ENCODE measurements around the gene ZFR2.

ZFR2 gene

DNA sequence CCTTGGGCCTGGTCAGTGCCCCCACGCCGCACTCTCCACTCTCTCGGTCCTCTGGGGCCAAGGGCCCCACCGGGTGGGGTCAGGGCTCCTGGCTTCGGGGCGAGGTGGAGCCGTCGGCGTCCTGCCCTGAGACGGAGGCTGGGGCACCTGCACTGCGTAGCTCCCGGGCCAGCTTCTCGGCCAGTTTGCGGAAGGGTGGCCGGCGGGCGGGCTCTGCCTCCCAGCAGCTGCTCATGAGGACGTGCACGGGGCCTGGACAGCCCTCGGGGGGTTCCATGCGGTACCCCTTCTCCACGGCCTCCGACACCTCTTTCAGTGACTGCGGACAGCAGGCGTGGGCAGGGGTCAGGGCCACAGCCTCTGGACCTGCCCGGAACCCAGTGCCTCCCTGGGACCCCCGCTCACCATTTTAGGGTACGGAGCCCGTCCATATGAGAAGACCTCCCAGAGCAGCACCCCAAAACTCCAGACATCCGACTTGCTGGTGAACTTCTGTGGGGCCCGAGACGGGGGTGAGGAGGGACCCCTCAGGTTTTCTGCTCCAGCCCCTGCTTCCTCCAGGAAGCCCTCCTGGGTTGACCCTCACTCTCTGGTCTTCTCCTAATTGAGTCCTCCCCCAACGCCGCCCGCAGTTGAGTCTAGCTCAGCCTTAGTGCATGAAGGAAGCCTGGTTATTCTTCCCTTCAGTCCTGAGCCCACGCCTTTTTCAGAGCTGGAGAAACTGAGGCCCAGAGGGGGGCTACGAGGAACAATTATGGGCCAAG lies 90.6 kb downstream of the ZFR2 start:
- H3K27ac Mint-ChIP-seq, result no peak overlapping the region
- no peak overlapping the region for H3K4me3 Mint-ChIP-seq
- CTCF ChIA-PET, result no interaction called here
- H3K9me3 Mint-ChIP-seq, result peaks cover 20% of the 10 kb centered on the region
- H3K36me3 Mint-ChIP-seq, result peaks cover 24% of the 10 kb centered on the region
- no peak for DNase-seq
- H3K4me1 Mint-ChIP-seq, result peaks cover 4% of the 10 kb centered on the region
- peaks cover 3% of the 10 kb centered on the region for H3K27me3 Mint-ChIP-seq

GRCh38 chr19:3776479-3777040 lies 92.3 kb downstream of the ZFR2 start:
- Mint-ChIP-seq H3K9me3 (peaks cover 8% of the 10 kb centered on the region), H3K27me3 (no peaks in the 10 kb centered on the region), H3K27ac (peak overlapping the region; percentile 19), H3K36me3 (peaks cover 8% of the 10 kb centered on the region), H3K4me1 (peaks cover 4% of the 10 kb centered on the region), H3K4me3 (no peak overlapping the region)
- CTCF ChIA-PET, result no interaction called here
- DNase-seq, result no peak

- Mint-ChIP-seq H3K27ac (no peak overlapping the region), H3K27me3 (no peaks in the 10 kb centered on the region), H3K4me3 (no peak overlapping the region), H3K4me1 (no peaks in the 10 kb centered on the region), H3K9me3 (peaks cover 1% of the 10 kb centered on the region), H3K36me3 (peaks cover 1% of the 10 kb centered on the region)
- DNase-seq, result no peak
- CTCF ChIA-PET, result no interaction called here
These were observed 93.0 kb downstream of the ZFR2 start for GRCh38 chr19:3775831-3776230.

GRCh38 chr19:3775374-3775711 lies 93.5 kb downstream of the ZFR2 start:
- DNase-seq, result no peak
- no peak overlapping the region for H3K4me3 Mint-ChIP-seq
- no peaks in the 10 kb centered on the region for H3K9me3 Mint-ChIP-seq
- H3K36me3 Mint-ChIP-seq, result no peaks in the 10 kb centered on the region
- H3K27ac Mint-ChIP-seq, result no peak overlapping the region
- no peaks in the 10 kb centered on the region for H3K4me1 Mint-ChIP-seq
- CTCF ChIA-PET, result no interaction called here
- no peaks in the 10 kb centered on the region for H3K27me3 Mint-ChIP-seq

- Mint-ChIP-seq H3K9me3 (no peaks in the 10 kb centered on the region), H3K4me1 (no peaks in the 10 kb centered on the region), H3K27me3 (no peaks in the 10 kb centered on the region), H3K27ac (no peak overlapping the region), H3K36me3 (peaks cover 2% of the 10 kb centered on the region), H3K4me3 (no peak overlapping the region)
- DNase-seq, result no peak
- CTCF ChIA-PET, result no interaction called here
These were observed 94.0 kb downstream of the ZFR2 start for GRCh38 chr19:3774621-3775373.

DNA sequence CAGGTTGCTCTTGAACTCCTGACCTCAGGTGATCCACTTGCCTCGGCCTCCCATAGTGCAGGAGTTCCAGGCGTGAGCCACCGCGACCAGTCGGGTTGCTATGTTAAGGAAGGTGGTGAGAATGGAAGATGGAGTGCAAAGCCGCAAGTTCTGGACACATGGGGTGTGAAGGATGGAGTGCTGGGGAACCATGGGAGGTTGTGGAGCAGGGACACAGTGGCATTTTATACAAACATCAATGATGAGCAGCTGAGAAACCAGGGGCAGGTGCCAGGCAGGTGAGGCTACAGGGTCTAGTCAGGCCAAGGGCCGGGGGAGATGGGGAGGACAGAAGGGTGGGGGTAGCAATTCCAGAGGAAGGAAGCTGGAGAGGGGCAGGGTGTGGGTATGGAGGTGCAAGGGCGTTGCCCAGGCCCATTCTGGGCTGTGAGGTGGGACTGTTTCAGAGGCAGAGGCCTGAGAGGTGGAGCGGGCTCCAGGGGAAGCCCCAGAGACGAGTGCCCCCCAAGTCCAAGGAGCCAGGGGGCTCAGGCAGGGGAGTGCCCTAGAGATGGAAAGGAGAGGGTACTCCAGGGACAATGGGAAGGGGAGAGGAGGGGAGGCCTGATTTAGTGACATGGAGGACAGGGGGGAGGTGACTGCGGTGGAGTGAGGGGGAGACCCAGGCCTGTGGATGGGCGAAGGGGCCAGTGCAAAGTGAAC lies 94.9 kb downstream of the ZFR2 start:
- H3K27ac Mint-ChIP-seq, result no peak overlapping the region
- H3K9me3 Mint-ChIP-seq, result no peaks in the 10 kb centered on the region
- H3K36me3 Mint-ChIP-seq, result peaks cover 3% of the 10 kb centered on the region
- H3K4me1 Mint-ChIP-seq, result peaks cover under 1% of the 10 kb centered on the region
- DNase-seq, result no peak
- CTCF ChIA-PET, result no interaction called here
- no peak overlapping the region for H3K4me3 Mint-ChIP-seq
- no peaks in the 10 kb centered on the region for H3K27me3 Mint-ChIP-seq

DNA sequence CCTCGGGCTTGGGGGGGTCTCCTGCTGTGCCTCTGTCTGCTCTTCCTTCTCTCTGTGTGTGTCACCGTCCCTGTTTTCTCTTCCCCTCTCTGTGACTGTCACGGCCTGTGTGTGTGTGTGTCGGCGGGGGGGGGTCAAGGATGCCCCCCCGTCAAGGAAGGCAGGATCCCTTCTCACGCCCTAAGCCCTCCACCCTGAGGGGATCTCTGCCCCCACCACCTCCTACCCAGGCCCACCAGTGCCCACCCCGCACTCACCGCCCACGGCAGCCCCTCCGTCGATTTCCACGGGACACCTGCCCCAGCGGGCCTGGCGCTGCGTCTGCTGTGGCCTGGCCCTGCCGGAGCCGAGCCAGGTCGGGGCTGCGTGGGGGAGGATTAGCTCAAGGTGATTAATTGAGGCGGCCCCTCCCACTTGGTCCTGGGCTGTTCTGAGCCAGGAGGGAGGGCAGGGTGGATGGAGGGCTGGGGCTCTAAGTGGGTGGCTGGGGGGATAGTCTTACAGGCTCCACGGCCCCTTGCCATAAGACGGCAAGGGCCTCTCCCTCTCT lies 96.9 kb downstream of the ZFR2 start, which contains the start of gene RAX2:
Gene RAX2, minus strand, starts transcription at position 323 of the 550 bp plus-strand sequence. CDS start 486 bp downstream, outside the sequence.
- Mint-ChIP-seq H3K4me1 (peaks cover 7% of the 10 kb centered on the region), H3K27ac (no peak within 1 kb of the TSS), H3K27me3 (no peaks in the 10 kb centered on the region), H3K4me3 (no peak within 1 kb of the TSS), H3K9me3 (no peaks in the 10 kb centered on the region), H3K36me3 (peaks cover 7% of the 10 kb centered on the region)
- CTCF ChIA-PET, result no interaction called here
- DNase-seq, result no peak

DNA sequence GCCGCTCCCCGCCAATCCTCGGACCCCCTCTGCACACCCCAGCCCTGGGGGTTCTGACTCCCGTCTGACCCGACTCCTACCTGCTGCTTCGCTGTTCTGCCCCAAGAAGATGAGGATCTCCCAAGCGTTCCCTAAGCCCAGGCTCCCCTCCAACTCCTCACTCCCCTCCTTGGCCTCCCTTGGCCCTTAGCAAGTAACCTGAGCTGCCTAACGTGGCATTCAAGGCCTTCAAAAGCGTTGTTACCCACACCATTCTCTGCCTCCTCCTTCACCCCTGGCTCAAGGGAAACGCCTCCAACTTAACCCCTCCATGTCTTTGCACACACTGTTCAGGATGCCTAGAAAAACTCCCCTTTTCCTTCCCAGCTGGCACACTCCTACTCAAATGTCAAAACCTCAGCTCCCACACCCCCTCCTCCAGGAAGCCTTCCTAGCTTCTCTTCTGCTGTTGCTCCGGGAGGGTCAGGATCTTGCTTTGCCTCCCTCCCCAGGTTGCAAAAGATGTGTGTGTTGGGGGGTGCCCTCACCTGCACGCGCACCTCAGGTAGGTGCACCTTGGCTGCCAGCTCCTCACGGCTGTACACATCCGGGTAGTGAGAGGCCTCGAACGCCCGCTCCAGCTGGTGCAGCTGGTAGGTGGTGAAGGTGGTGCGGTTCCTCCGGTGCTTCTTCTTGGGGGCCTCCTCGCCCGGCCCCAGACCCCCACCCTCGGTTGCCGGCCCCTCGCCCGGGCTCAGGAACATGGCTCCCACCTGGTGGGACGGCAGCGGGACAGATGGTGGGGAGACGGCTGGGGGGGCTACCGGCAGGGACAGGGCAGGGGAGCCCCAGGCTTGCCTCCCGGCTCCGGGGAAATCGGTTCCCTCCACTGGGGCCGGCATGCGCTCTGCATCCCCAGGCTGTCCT lies 97.6 kb downstream of the ZFR2 start:
- no peaks in the 10 kb centered on the region for H3K27me3 Mint-ChIP-seq
- H3K4me3 Mint-ChIP-seq, result no peak overlapping the region
- H3K27ac Mint-ChIP-seq, result no peak overlapping the region
- peaks cover 14% of the 10 kb centered on the region for H3K4me1 Mint-ChIP-seq
- CTCF ChIA-PET, result no interaction called here
- H3K9me3 Mint-ChIP-seq, result no peaks in the 10 kb centered on the region
- DNase-seq, result no peak
- peaks cover 13% of the 10 kb centered on the region for H3K36me3 Mint-ChIP-seq

DNA sequence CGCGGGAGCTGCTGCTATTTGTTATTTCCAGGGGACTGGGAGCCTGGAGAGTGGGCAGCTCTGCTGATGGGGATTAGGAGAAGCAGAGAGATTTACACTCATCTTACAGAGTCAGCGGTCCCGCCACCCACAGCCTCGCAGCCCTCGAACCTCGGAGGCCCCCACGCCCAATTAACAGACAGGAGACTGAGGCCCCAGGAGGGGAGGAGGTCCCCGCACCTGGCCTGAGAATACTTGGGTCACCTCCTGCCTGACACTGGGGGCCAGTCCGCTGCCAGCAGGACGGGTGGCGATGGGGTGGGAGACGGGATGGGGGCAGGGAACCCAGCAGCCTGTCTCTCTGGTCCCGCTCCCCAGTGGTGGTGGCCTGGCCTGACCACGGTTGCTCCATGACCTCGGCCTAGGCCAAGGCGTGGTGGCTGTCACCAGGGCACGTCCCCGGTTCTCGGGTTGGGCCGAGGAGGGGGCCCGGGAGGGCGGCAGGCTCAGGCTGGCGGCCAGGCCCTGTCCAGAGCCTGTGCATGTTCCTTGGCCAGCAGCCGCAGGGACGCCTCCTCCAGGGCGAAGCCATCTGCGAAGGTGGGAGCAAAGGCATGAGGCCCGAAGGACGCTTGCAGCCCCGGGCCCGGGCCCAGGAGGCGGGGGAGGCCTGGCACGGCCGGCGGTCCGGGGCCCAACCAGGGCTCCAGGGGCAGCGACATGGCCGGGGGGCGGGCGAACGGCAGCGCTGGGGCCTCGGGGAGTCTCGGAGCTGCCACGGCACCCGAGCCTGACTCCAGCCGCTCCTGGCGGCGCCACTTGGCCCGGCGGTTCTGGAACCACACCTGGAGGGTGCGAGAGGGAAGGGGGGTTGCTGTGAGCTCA lies 98.5 kb downstream of the ZFR2 start:
- no peak overlapping the region for H3K27ac Mint-ChIP-seq
- H3K9me3 Mint-ChIP-seq, result no peaks in the 10 kb centered on the region
- H3K36me3 Mint-ChIP-seq, result peaks cover 15% of the 10 kb centered on the region
- H3K27me3 Mint-ChIP-seq, result no peaks in the 10 kb centered on the region
- no peak overlapping the region for H3K4me3 Mint-ChIP-seq
- CTCF ChIA-PET, result no interaction called here
- H3K4me1 Mint-ChIP-seq, result peaks cover 16% of the 10 kb centered on the region
- no peak for DNase-seq

- peaks cover 15% of the 10 kb centered on the region for H3K36me3 Mint-ChIP-seq
- no peak overlapping the region for H3K27ac Mint-ChIP-seq
- H3K4me1 Mint-ChIP-seq, result peaks cover 16% of the 10 kb centered on the region
- no peak overlapping the region for H3K4me3 Mint-ChIP-seq
- DNase-seq, result no peak
- no peaks in the 10 kb centered on the region for H3K27me3 Mint-ChIP-seq
- CTCF ChIA-PET, result no interaction called here
- H3K9me3 Mint-ChIP-seq, result no peaks in the 10 kb centered on the region
These were observed 99.3 kb downstream of the ZFR2 start for GRCh38 chr19:3769494-3769893.

GRCh38 chr19:3768748-3769099 lies 100.1 kb downstream of the ZFR2 start:
- CTCF ChIA-PET, result no interaction called here
- Mint-ChIP-seq H3K4me3 (no peak overlapping the region), H3K9me3 (no peaks in the 10 kb centered on the region), H3K27me3 (no peaks in the 10 kb centered on the region), H3K4me1 (peaks cover 16% of the 10 kb centered on the region), H3K27ac (peak overlapping the region; percentile 67), H3K36me3 (peaks cover 15% of the 10 kb centered on the region)
- no peak for DNase-seq

DNA sequence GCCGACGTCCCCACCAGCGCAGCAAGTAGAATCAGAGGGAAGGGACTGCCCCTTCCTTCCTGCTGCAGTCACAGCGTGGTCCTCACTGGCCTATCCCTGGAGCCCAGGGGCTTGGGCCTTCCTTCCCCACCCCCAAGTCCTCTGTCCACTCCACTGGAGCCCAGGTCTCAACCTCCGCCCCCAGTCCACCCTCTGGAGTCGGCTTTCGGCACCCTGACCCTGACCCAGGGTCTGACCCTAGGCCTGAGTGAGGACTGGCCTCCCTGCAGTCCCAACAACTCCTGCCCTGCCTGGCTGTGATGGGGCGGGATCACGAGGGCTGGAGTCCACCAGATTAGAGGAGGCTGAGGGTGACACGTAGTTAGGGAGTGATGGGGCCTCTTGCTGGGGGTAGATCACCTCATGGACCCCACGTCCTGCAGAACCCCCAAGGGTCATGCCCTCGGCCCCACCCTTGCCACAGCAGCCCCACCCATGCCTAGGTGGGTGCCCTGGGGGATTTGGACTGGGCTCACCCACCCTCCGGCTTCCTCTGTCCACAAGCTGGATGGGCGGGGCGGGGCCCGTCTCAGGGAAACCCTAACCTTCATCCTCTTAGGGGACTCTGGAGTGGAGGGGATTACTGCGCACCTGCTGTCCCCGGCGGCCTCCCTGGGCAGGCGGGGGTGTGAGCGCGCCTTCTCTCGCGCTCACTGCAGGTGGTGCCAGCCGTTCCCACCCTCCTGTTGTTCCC lies 100.7 kb downstream of the ZFR2 start:
- no peak overlapping the region for H3K4me3 Mint-ChIP-seq
- CTCF ChIA-PET, result interaction anchor here (0.7 to 0.9 kb wide), 2 partner anchors 15 to 50 kb away, joined by 3 read pairs; no protein-coding TSS in a partner anchor
- H3K36me3 Mint-ChIP-seq, result peaks cover 16% of the 10 kb centered on the region
- H3K27ac Mint-ChIP-seq, result peak overlapping the region; percentile 14
- H3K4me1 Mint-ChIP-seq, result peaks cover 18% of the 10 kb centered on the region
- no peaks in the 10 kb centered on the region for H3K9me3 Mint-ChIP-seq
- DNase-seq, result no peak
- H3K27me3 Mint-ChIP-seq, result no peaks in the 10 kb centered on the region
